IPS DF 4.7 (cell line): ENCODE measurements around the gene MCRIP2.
"Not testable (repeated sequence)": the region's sequence is repeated elsewhere in the genome, so short reads cannot be mapped to it uniquely, and the experiment has no call there.

Experiments used
- DNase-seq: peaks from one replicate; pipeline ENCODE4 v3.0.0-alpha.2; 2013; ENCODE audit warnings: low spot score; ENCODE audit errors: extremely low read depth

The MCRIP2 gene

DNA sequence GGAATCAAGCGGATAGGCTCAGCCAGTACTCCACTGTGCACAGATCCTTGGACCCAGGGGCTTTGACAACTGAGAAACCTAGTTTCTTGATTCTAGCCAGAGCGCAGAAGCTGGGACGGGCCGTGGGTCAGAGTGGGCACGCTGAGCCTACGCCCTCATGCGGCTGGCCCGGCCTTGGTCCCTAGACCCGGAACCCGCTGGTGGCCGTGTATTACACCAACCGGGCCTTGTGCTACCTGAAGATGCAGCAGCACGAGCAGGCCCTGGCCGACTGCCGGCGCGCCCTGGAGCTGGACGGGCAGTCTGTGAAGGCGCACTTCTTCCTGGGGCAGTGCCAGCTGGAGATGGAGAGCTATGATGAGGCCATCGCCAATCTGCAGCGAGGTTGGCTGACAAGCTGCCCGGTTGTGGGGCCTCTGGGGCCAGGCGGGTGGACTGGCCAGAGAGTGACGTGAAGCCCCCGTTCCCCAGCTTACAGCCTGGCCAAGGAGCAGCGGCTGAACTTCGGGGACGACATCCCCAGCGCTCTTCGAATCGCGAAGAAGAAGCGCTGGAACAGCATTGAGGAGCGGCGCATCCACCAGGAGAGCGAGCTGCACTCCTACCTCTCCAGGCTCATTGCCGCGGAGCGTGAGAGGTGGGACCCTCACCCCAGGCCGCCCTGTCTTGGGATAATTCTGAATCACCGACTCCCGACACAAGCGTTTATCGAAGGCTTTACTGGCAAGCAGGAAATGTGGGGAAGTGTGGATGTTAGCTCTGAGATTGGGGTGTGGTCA, 39.5 kb downstream of the MCRIP2 start:
- DNase-seq = no peak

DNA sequence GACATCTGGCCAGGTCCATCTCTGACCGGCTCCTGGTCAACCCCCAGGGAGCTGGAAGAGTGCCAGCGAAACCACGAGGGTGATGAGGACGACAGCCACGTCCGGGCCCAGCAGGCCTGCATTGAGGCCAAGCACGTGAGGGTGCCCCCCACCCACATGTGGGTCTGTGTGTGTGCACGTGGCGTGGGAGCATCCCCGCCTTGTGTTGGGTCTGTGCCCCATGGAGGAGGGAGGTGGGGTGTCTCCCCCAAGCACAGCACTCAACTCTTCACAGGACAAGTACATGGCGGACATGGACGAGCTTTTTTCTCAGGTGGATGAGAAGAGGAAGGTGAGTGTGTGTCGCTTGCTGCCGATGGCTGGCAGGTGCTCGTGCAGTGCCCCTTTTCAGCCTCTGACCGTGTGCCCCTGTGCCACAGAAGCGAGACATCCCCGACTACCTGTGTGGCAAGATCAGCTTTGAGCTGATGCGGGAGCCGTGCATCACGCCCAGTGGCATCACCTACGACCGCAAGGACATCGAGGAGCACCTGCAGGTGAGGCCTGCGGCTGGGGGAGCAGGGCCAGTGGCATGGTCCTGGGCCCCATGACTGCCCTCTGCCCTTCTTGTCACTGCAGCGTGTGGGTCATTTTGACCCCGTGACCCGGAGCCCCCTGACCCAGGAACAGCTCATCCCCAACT, 40.3 kb downstream of the MCRIP2 start:
- no peak for DNase-seq

DNA sequence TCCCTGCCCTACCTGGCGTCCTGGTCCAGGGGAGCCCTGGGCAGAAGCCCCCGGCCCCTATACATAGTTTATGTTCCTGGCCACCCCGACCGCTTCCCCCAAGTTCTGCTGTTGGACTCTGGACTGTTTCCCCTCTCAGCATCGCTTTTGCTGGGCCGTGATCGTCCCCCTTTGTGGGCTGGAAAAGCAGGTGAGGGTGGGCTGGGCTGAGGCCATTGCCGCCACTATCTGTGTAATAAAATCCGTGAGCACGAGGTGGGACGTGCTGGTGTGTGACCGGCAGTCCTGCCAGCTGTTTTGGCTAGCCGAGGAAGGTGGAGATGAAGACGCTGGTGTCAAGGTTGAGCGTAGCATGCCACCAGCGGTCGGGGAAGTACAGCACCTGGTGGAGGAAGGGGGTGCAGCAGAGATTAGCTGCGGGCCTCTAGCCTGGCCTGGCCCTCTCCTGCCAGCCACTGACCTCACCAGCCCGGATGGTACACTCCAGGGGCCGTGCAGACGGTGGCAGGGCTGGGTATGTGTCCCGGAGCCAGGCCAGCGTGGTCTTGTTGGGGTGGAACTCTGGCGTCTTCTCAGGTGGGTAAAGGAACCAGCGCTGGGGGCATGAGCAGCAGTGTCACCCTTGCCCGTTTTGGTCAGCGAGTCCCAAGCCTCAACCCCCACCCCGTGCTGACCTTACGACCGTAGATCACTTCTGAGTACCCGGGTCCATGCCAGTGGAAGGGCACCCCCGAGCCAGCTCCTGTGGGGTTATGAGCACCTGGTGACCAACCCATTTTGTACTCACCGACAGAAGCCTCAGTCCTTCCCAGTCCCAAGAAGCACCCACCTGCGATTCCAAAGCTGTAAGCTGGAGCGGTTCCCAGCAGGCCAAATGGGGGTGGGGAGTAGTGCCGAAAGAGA, 41.1 kb downstream of the MCRIP2 start:
- DNase-seq = no peak

DNA sequence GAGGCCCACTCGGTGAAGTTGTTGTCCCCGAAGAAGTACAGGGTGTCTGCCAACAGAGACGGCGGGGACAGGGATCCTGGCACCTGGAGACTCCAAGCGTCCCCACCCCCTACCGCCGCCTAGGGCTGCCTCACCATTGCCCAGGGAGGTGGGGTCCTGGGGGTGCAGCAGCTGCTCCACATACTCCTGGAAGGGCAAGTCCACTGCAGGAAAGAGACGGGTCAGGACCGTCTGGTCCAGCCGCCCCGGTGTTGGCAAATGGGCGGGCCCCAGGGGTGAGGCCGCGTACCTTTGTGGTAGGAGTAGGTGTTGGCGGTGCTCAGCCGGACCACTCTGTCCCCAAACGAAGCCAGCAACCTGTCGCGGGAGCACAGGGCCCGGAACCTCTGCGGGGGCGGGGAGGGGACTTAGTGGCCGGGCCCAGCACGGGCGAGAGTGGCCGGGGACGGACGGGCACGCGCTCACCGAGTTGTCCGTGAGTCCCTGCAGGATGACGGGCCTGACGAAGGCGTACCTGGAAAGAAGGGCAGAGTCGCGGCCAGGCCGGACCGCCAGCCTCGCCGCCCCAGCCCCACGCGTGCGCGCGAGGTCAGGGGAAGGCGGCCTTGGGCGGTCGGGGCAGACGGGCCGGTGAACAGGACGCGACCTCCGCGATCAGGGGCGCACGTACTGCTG, 41.9 kb downstream of the MCRIP2 start:
- no peak for DNase-seq

DNA sequence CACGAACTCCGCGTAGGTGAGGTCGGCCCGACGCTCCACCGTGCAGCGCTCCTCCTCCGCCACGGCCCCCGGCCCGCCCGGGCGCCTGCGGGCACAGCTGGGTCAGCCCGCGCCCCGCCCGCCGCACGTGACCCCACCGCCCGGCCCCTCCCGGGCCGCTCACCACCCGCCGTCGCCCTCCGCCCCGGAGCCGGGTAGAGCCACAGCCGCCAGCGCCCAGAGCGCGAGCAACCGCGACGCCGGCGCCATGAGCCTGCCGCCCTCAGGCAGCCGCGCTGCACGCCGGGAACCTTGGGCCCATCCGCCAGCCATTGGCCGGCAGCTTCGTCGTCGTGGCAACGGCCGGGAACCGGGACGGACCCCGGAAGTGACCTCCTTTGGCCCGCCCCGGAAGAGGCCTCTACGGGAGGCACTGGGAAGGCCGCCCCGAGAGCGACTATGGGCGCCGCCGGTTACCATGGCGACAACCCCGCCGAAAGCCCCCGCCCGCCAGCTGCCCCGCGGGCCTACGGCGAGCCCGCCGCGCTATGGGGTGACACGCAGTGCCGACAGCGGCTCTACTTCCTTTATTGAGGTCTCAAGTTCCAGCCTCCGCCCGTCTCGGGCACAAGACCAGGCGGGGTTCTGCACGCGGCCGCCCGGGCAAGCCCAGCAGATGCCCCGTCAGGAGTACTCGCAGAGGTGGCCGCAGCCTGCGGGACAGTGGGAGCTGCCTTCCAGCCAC, 42.6 kb downstream of the MCRIP2 start, which contains the start of gene JMJD8:
JMJD8 (minus strand) TSS at position 264 of the 724 bp plus-strand sequence; CDS start at position 249, 15 bp downstream.
- no peak for DNase-seq

DNA sequence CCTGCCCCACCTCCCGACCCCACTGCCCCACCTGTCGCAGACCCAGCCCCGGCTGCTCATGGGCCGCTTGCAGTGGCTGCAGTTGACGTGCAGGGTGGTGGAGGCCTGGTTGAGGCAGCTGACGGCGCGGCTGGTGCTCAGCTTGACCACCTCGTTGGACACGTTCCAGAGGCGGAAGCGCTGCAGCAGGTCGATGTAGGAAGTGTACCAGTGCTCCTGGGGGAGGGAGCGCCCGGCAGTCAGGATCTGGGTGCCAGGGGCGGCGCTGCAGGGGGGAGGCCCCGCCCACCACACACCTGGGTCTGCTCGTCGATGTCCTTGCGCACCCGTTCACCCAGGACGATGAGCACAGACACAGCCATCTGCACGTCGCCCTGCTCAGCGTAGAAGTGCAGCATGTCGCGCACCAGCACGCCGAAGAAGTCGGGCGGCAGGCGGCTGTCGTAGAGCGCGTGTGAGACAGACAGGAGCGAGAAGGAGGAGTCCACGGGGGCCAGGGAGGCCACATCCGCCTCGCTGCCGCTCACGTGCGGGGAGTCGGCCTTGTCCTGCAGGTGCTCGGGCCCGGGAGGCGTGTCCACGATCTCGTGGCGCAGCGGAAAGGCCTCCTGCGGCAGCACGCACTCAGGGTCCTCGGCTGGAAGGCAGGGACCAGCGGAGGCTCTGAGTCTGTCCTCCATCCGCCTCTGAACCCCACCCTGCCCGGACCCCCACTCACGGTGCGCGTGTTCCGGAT, 43.5 kb downstream of the MCRIP2 start:
- no peak for DNase-seq

DNA sequence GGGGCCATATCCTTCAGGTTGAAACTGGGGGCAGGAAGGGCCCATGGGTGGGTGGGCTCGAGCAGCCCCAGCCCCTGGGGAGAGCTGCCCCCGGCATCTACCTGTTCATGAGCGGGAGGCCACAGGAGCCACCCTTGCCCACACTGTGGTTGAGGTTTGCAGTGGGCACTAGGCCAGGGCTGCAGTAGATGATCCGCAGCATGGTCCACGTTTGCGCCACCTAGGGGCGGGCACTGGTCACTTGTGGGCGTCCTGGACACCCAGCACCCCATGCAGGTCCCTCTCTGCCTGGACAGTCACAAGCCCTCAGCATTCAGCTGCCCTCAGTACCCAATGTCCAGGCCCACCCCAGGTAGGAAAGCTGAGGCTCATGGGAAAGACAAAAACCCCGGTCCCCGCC, 44.3 kb downstream of the MCRIP2 start:
- DNase-seq = no peak

DNA sequence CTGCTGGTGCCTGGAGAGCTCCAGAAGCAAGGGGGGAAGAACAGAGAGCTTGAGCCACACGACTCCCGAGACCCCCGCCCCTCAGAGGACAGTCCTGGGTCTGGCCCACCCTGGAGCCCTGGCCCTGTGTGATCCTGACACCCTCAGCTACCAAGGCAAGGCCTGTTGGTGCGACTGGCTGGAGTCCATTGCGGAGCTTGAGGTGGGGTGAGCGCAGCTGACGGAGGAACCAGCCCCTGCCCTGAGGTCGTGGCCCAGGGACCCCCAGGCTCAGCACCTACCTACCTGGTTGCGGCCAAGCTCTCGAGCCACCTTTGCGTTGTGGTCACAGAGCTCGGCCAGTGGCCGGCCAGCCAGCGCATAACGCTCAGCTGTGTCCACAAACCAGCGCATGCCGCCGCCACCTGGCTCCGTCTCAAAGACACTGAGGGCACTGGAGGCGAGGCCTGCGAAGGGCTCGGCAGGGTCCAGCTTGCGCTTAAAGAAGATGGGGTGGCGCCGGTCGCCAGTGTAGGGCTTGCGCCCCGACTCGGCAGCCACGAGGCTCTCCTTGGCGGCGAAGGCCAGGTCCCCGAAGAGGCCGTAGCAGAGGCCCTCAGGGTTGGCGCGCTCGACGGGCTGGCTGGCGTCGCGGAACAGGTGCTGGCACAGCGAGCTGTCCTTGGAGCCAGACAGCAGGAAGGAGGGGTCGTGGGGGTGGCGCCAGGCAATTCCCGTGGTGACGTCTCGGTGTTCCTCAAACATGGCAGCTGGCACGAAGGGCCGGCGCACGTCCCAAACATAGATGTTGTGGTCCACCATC, 45.0 kb downstream of the MCRIP2 start:
- DNase-seq = no peak

DNA sequence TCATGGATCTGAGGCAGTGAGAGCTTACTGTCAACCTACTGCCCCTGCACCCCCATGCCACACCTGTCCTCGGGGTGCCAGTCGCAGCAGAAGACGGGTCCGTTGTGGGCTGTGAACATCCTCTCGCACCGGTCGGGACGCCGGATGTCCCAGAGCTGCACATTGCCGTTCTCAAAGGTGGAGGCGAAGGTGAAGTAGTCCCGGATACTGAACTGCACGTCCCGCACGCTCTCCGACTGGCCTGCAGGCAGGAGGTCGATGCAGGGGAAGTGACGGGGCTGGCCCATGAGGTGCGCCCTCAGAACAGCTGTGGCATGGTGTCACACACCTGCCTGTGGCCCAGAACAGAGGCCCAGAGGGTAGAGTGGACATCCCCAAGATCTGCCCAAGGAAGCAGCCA, 45.9 kb downstream of the MCRIP2 start:
- DNase-seq = no peak

DNA sequence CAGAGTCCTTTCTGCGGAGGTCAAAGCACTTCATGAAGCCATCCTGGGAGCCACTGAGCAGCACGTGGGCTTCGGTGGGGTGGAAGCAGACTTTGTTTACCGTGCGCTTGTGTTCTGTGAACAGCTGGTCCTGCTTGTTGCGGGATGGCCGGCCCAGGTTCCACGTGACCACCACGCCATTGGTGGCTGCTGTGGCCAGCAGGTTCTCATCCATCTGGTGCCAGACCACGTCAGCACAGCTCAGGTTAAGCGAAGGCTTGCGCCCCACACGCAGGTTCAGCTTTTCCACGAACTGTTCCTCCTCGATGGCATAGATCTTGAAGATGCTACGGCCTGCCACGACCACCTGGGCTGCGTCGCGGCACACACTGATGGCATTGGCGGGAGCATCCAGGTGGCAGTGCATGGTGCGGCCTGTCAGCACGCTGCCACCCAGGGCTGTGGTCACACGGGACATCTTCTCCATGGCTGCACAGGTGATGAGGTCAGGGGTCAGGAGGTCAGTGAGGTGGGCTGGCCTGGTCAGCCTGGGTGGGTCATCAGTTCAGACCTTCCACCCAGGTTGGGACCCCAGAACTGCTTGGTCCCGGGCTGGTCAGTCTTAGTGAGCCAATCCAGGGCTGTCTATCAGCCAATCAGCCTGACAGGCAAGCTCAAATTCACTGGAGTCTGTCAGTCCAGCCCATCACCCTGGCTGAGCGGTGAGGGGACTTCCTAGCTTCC, 47.7 kb downstream of the MCRIP2 start:
- DNase-seq = no peak

DNA sequence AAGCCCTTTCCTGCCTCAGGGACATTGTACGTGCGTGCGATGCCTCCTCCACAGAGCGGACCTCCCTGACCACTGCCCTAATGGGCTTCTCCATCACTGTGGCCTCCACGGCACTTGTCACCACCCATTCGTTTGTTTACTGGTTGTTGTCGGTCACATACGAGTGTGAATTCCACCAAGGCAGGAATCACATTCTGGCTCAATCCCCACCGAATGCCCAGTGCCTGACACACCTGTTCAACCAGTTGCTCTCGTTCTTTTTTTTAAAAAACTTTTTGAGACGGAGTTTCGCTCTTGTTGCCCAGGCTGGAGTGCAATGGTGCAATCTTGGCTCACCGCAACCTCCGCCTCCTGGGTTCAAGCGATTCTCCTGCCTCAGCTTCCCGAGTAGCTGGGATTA, 49.6 kb downstream of the MCRIP2 start:
- not testable (repeated sequence) for DNase-seq

DNA sequence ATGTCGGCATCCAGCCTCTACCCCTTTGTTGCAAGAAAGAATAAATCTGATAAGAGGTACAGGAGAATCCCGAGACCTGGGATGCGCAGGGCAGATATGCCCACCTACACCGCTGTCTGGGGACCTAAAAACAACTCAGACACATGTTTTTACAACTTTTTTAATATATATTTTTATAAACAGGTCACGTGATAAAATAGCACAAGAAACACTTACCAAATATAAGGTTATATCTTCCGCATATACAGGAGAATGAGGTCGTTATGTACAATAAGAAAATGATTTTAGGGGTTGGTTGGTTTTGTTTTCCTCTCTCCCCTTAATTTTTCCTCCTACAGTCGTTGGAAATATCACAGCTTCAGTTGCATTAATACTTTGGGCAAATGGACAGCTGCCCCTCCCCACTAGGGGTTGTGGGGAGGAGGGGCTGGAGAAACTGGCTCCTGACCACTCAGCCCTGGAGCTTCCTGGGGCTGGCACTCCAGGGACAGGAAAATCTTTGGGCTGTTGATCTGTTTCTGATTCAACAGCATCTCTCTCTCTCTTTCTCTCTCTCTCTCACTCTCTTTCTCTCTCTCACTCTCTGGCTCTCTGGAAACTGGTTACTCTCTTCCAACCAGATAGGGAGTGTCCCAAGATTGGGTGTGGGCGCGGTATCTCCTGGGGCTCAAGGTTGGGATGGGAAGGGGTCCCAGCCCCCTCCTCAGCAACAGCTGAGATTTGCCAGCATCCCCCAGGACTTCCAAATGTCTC, 50.9 kb downstream of the MCRIP2 start:
- DNase-seq = no peak

DNA sequence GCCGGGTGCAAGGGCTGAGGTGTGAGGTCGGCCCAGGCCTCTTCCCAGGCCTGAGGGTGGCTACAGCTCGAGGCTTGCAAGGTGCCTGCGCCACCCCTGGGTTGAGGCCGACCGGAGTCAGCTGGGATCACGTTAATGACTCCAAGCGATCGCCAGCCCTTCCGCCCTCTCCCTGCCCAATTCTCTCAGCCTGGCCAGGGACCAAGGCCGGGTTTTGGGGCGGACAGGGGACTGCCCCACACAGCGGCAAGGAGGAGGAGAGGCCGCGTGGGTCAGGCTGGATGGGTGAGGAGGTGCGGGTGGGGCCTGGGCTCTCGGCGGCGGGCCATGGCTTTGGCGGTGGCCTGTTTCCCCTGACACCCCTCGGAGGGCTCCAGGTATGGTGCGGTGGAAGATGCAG, 51.7 kb downstream of the MCRIP2 start:
- no peak for DNase-seq

DNA sequence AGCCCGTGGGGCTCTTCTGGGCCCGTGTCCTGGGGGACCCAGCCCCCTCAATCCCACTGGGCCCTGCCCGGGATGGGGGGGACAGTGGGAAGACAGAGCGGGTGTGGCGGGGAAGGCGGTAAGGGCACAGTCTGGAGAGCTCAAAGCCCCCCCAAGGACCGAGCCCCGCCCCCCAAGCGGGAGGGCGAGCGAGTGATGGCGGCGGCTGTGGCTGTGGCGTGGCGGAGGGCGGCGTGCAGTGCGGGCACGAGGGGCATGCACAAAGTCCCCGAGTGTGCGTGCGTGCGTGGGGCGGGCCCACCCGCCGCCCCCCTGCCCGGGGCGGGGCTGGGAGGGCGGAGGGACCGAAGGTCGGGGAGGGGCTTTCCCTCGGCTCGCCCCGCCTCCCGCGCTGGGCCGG, 52.1 kb downstream of the MCRIP2 start:
- DNase-seq = no peak

DNA sequence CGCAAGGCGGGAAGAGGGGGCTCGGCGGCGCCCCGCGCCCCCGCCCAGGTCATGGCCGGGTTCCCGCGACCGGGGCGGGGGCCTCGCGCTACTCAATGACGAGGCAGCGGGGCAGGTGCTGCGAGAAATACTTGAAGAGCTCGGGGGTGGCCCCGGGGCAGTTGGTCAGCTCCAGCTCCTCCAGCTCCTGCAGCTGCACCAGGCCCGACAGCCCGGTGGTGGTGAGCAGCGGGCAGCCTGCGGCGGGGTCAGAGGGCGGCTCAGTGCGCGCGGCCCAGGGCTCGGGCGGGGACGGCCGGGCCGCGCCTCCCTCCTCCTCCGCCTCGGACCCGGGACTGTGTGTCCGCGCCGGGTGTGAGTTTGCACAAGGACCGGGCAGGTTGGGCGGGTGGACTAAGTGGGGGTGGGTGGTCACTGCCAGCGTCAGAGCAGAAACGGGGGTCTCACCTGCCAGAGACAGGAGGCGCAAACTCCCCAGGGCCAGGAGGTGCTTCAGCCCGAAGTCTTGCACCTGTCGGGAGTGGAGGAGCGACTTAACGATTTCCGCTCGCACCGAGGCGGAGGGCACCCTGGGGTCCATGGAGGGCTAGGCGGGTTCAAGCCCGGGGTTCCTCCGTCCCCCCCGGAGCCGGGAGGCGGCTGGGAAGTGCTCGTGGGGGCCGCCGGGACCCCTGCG, 52.7 kb downstream of the MCRIP2 start:
- no peak for DNase-seq

DNA sequence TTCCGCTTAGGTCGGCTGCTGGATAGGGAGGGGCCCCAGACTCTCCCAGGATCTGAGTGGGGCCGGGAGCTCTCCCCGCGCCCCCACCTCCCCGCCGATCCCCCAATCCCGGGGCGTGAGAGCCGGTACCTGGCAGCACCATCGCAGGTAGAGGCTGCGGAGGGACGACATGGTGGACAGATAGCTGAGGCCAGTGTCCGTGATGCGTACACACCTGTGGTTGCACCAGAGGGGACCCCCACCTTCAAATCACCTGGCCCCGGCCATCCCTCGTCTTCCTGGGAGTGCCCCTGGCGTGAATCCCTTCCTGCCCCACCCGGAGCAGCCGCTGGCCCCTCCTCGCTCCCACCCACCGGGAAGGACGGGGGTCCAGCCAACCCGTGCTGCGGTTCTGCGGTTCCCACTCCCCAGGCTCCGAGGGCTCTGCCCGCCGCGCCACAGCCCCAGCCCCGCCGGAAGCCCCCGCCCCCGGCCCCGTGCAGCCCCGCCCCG, 53.3 kb downstream of the MCRIP2 start:
- no peak for DNase-seq
